ENCODE results near the gene ARMH4. TPM values are rescaled to one million over a fixed set of nuclear protein-coding genes. Genes with fewer than 3 reads are reported as not detected.

The ARMH4 gene
- total and polyA plus RNA-seq, 9 donors: 4.6 to 22.5 (median 16.5) TPM

GRCh38 chr14:58106446-58106845 is 45.6 kb downstream of the ARMH4 start:
- TF ChIP-seq CTCF (IDR thresholded peaks at IDR 0.05) (no peak), POLR2A (IDR thresholded peaks at IDR 0.05) (no peak), EP300 (IDR thresholded peaks at IDR 0.05) (no peak)
- intact Hi-C loops (cut with DNase I): loop anchor here in 2 of 4 donors (10.0 kb wide), 1 partner anchor 58 kb away; no protein-coding TSS in a partner anchor
- 72 to 77% (median 76%) methylated on average over 4 of the region's 4 CpGs for WGBS, 3 donors
- H3K4me3 ChIP-seq: no peak overlapping the region
- H3K27ac ChIP-seq: no peak overlapping the region
- DNase-seq: no peak
- H3K9me3 ChIP-seq: no peaks in the 10 kb centered on the region
- no peaks in the 10 kb centered on the region for H3K36me3 ChIP-seq
- no peaks in the 10 kb centered on the region for H3K4me1 ChIP-seq (ENCODE audit: insufficient read depth)
- H3K27me3 ChIP-seq: no peaks in the 10 kb centered on the region

GRCh38 chr14:58104808-58105207 is 47.2 kb downstream of the ARMH4 start:
- Histone ChIP-seq H3K9me3 (no peaks in the 10 kb centered on the region), H3K27me3 (no peaks in the 10 kb centered on the region), H3K27ac (no peak overlapping the region), H3K36me3 (no peaks in the 10 kb centered on the region), H3K4me1 (ENCODE audit: insufficient read depth) (no peaks in the 10 kb centered on the region), H3K4me3 (no peak overlapping the region)
- no peak for DNase-seq
- TF ChIP-seq CTCF (IDR thresholded peaks at IDR 0.05) (no peak), EP300 (IDR thresholded peaks at IDR 0.05) (no peak), POLR2A (IDR thresholded peaks at IDR 0.05) (no peak)
- intact Hi-C loops (cut with DNase I): loop anchor here in 2 of 4 donors (10.0 kb wide), 1 partner anchor 60 kb away; no protein-coding TSS in a partner anchor
- 34 to 48% (median 43%) methylated on average over 2 of the region's 2 CpGs for WGBS, 3 donors

- TF ChIP-seq CTCF (IDR thresholded peaks at IDR 0.05) (no peak), EP300 (IDR thresholded peaks at IDR 0.05) (no peak), POLR2A (IDR thresholded peaks at IDR 0.05) (no peak)
- no peak for DNase-seq
- no peaks in the 10 kb centered on the region for H3K36me3 ChIP-seq
- H3K4me1 ChIP-seq (ENCODE audit: insufficient read depth): no peaks in the 10 kb centered on the region
- no peak overlapping the region for H3K4me3 ChIP-seq
- no peaks in the 10 kb centered on the region for H3K27me3 ChIP-seq
- no peaks in the 10 kb centered on the region for H3K9me3 ChIP-seq
- WGBS, 3 donors: 88 to 92% (median 91%) methylated on average over 4 of the region's 4 CpGs
- no peak overlapping the region for H3K27ac ChIP-seq
- intact Hi-C loops (cut with DNase I): loop anchor here in 2 of 4 donors (10.0 kb wide), 1 partner anchor 64 kb away; no protein-coding TSS in a partner anchor
Measured at GRCh38 chr14:58100735-58101368, 51.2 kb downstream of the ARMH4 start.

GRCh38 chr14:58099682-58100081 is 52.3 kb downstream of the ARMH4 start:
- Histone ChIP-seq H3K36me3 (no peaks in the 10 kb centered on the region), H3K4me3 (no peak overlapping the region), H3K27me3 (no peaks in the 10 kb centered on the region), H3K27ac (no peak overlapping the region), H3K9me3 (no peaks in the 10 kb centered on the region), H3K4me1 (ENCODE audit: insufficient read depth) (no peaks in the 10 kb centered on the region)
- no peak for DNase-seq
- WGBS, 3 donors: 91 to 96% (median 93%) methylated on average over 5 of the region's 5 CpGs
- TF ChIP-seq CTCF (IDR thresholded peaks at IDR 0.05): no peak
- TF ChIP-seq POLR2A (IDR thresholded peaks at IDR 0.05): no peak
- no peak for TF ChIP-seq EP300 (IDR thresholded peaks at IDR 0.05)
- intact Hi-C loops (cut with DNase I): loop anchor here in 2 of 4 donors (10.0 kb wide), 1 partner anchor 65 kb away; no protein-coding TSS in a partner anchor

Data from ovary (tissue), 9 donors.